Neural progenitor cell (in vitro differentiated cells): ENCODE results near the gene DCAF12L2. TPM values are rescaled to one million over a fixed set of nuclear protein-coding genes. Genes with fewer than 3 reads are reported as not detected.
"Not testable (repeated sequence)": the region's sequence is repeated elsewhere in the genome, so short reads cannot be mapped to it uniquely, and the experiment has no call there.

Experiments used
- DNase-seq: peaks from one replicate; pipeline ENCODE4 v3.0.0-alpha.2; 2016; ENCODE audit warnings: low spot score
- H2AFZ ChIP-seq: fragments of 200-600 bp; sonication (generic); replicated peaks from 2 replicates; pipeline ENCODE4 v1.6.1; 2016; ENCODE audit warnings: antibody characterized with exemption
- H3F3A ChIP-seq: fragments of 200-600 bp; sonication (generic); 2 replicates; pipeline ENCODE4 v1.6.1; 2016; ENCODE audit warnings: antibody characterized with exemption, low read depth
- H3K27ac ChIP-seq: fragments of 200-600 bp; sonication (generic); 2 replicates; pipeline ENCODE4 v1.5.1; 2016; ENCODE audit warnings: mild to moderate bottlenecking
- H3K27me3 ChIP-seq: fragments of 200-600 bp; sonication (generic); 2 replicates; pipeline ENCODE4 v1.6.1; 2016; ENCODE audit warnings: mild to moderate bottlenecking, moderate library complexity
- H3K36me3 ChIP-seq: fragments of 200-600 bp; sonication (generic); 2 replicates; pipeline ENCODE4 v1.5.1; 2016
- H3K4me1 ChIP-seq: fragments of 200-600 bp; sonication (generic); 2 replicates; pipeline ENCODE4 v1.6.1; 2016; ENCODE audit warnings: mixed run types
- H3K4me2 ChIP-seq: fragments of 200-600 bp; sonication (generic); 2 replicates; pipeline ENCODE4 v1.6.1; 2016
- H3K4me3 ChIP-seq: fragments of 200-600 bp; sonication (generic); 2 replicates; pipeline ENCODE4 v1.5.1; 2016
- H3K79me2 ChIP-seq: fragments of 200-600 bp; sonication (generic); 2 replicates; pipeline ENCODE4 v1.6.1; 2016; ENCODE audit warnings: low read depth
- H3K9ac ChIP-seq: fragments of 200-600 bp; sonication (generic); 2 replicates; pipeline ENCODE4 v1.6.1; 2016
- H3K9me3 ChIP-seq: fragments of 200-600 bp; sonication (generic); 2 replicates; pipeline ENCODE4 v1.5.1; 2016; ENCODE audit warnings: low read depth
- H4K20me1 ChIP-seq: fragments of 200-600 bp; sonication (generic); 2 replicates; pipeline ENCODE4 v1.6.1; 2016; ENCODE audit warnings: low read depth
- H3K27ac Mint-ChIP-seq: 3 replicates; pipeline ENCODE4 v1.8.0; 2021; ENCODE audit warnings: mixed read lengths
- H3K27me3 Mint-ChIP-seq: 2 replicates; pipeline ENCODE4 v1.8.0; 2022; ENCODE audit warnings: low read depth, mild to moderate bottlenecking, inconsistent platforms, moderate library complexity, mixed read lengths; ENCODE audit not compliant: insufficient read depth
- H3K36me3 Mint-ChIP-seq: 3 replicates; pipeline ENCODE4 v1.8.0; 2021; ENCODE audit warnings: mixed read lengths
- H3K4me1 Mint-ChIP-seq: 3 replicates; pipeline ENCODE4 v1.8.0; 2021; ENCODE audit warnings: mixed read lengths
- H3K4me3 Mint-ChIP-seq: 3 replicates; pipeline ENCODE4 v1.8.0; 2021; ENCODE audit warnings: mild to moderate bottlenecking, moderate library complexity, mixed read lengths
- H3K9me3 Mint-ChIP-seq: 3 replicates; pipeline ENCODE4 v1.8.0; 2020; ENCODE audit warnings: mixed read lengths
- CTCF ChIP-seq: fragments of 200-600 bp; sonication (generic); IDR thresholded peaks from 2 replicates; pipeline ENCODE4 v1.5.1; 2017; ENCODE audit warnings: antibody characterized with exemption, mild to moderate bottlenecking
- EZH2 ChIP-seq: fragments of 200-600 bp; sonication (generic); IDR thresholded peaks from 2 replicates; pipeline ENCODE4 v1.6.1; 2017; ENCODE audit warnings: antibody characterized with exemption, mild to moderate bottlenecking, moderate library complexity
- EZH2phosphoT487 ChIP-seq: fragments of 200-600 bp; sonication (generic); IDR thresholded peaks from 2 replicates; pipeline ENCODE4 v1.6.1; 2017; ENCODE audit warnings: antibody characterized with exemption
- total RNA-seq: library from RNA; depleted of rRNA; stranded (reverse); fragments of >200 nt; gene quantifications from 2 replicates; pipeline ENCODE4 v1.2.3, GENCODE V29; 2015; ENCODE audit warnings: low replicate concordance

Gene DCAF12L2
- total RNA-seq: 1.6 and 2.4 TPM in 2 replicates

DNA sequence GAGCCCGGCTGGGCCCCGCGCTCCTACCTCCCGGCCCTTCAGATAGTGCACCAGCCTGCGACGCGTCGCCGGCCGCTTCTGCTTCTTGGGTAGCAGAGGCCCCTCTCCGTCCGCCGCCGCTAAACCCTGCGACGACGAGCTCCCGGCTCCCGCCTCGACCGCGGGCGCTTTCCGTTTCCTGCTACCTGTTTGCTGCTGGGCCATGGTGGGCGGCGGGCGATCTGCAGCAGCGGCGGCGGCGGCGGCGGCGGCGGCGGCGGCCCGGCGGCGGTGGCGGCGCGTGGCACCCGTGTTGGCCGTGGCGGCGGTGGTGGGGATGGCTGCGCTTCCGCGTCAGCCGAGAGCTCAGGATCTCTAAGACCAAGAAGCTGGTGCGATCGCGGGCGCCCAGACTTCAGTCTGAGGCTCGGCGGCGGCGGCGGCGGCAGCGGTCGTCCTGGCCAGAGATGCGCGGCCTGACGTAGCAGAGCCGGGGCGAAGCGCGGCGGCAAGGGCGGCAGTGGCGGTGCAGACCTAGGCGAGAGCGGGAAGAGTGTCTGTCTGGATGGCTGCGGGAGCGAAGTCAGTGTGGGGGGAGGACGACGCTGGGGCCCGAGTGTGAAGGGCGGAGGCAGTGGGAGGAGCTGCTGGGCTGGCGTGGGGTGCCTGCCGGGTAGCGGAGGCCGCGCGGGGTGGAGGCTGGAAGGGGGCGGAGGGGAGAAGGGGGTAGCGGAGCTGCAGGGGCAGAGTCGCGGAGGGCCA, at the start of gene DCAF12L2:
DCAF12L2 (minus strand) TSS at position 569 of the 741 bp plus-strand sequence; CDS start at position 204, 365 bp downstream.
- H3K27me3 Mint-ChIP-seq: peaks cover 6% of the 10 kb centered on the region
- H3K4me1 Mint-ChIP-seq: no peaks in the 10 kb centered on the region
- H3K79me2 ChIP-seq: no peaks in the 10 kb centered on the region
- TF ChIP-seq EZH2 (no peak), CTCF (no peak), EZH2phosphoT487 (no peak)
- no peaks in the 10 kb centered on the region for H3K9me3 ChIP-seq
- H2AFZ ChIP-seq: no peak within 1 kb of the TSS
- no peak within 1 kb of the TSS for H3K9ac ChIP-seq
- H3K36me3 Mint-ChIP-seq: no peaks in the 10 kb centered on the region
- H3K4me2 ChIP-seq: peak within 1 kb of the TSS; percentile 58
- H3K4me3 ChIP-seq: peak within 1 kb of the TSS; percentile 42
- no peaks in the 10 kb centered on the region for H3F3A ChIP-seq
- no peaks in the 10 kb centered on the region for H3K36me3 ChIP-seq
- peak within 1 kb of the TSS; percentile 80 for H3K4me3 Mint-ChIP-seq
- no peaks in the 10 kb centered on the region for H4K20me1 ChIP-seq
- H3K27ac ChIP-seq: no peak within 1 kb of the TSS
- H3K27me3 ChIP-seq: peaks cover 21% of the 10 kb centered on the region
- DNase-seq: peak; percentile 56
- peaks cover 1% of the 10 kb centered on the region for H3K4me1 ChIP-seq
- H3K27ac Mint-ChIP-seq: no peak within 1 kb of the TSS
- H3K9me3 Mint-ChIP-seq: no peaks in the 10 kb centered on the region

- not testable (repeated sequence) for H3K4me1 ChIP-seq, H3K36me3 ChIP-seq, H3K27me3 Mint-ChIP-seq, H3K27me3 ChIP-seq, H3K79me2 ChIP-seq, H3K36me3 Mint-ChIP-seq, H3K9ac ChIP-seq, DNase-seq, H3K4me1 Mint-ChIP-seq, H3F3A ChIP-seq, H3K9me3 Mint-ChIP-seq, H3K4me3 ChIP-seq, H4K20me1 ChIP-seq, H3K9me3 ChIP-seq, H3K27ac Mint-ChIP-seq, H3K27ac ChIP-seq, H3K4me3 Mint-ChIP-seq, H2AFZ ChIP-seq, H3K4me2 ChIP-seq
Measured at GRCh38 chrX:126190888-126191287, 24.8 kb upstream of the DCAF12L2 start.

GRCh38 chrX:126177133-126177840, 11.2 kb upstream of the DCAF12L2 start:
- Histone ChIP-seq H3F3A (no peaks in the 10 kb centered on the region), H3K4me1 (no peaks in the 10 kb centered on the region), H3K27ac (no peak overlapping the region), H3K79me2 (no peaks in the 10 kb centered on the region), H2AFZ (no peak overlapping the region), H3K27me3 (no peaks in the 10 kb centered on the region), H3K36me3 (no peaks in the 10 kb centered on the region), H3K9ac (no peak overlapping the region), H3K9me3 (no peaks in the 10 kb centered on the region), H3K4me3 (no peak overlapping the region), H3K4me2 (no peak overlapping the region), H4K20me1 (no peaks in the 10 kb centered on the region)
- peaks cover 7% of the 10 kb centered on the region for H3K27me3 Mint-ChIP-seq
- no peaks in the 10 kb centered on the region for H3K36me3 Mint-ChIP-seq
- no peak for TF ChIP-seq EZH2phosphoT487
- TF ChIP-seq EZH2: no peak
- TF ChIP-seq CTCF: no peak
- peaks cover 3% of the 10 kb centered on the region for H3K4me1 Mint-ChIP-seq
- H3K27ac Mint-ChIP-seq: no peak overlapping the region
- DNase-seq: no peak
- H3K9me3 Mint-ChIP-seq: no peaks in the 10 kb centered on the region
- H3K4me3 Mint-ChIP-seq: no peak overlapping the region

DNA sequence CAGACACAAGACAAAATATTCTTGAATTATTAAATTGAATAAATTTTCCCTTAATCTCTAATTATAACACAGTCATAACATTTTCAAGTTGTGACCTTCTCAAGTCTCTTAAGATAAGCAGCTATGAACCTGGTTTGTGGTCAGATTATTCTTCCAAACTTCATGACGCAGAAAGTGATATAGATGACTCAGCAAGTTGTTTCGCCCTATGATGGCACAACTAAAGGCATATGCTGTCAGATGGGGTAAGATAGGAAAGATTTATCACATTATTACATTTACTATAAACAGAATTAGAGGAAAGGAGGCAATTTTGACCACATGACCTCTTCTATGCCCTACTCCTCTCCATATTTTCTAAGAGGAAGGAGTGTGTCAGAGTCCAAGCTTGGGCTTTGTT, 4.6 kb upstream of the DCAF12L2 start:
- Mint-ChIP-seq H3K4me3 (no peak overlapping the region), H3K36me3 (no peaks in the 10 kb centered on the region), H3K4me1 (peaks cover 3% of the 10 kb centered on the region), H3K27ac (no peak overlapping the region), H3K9me3 (no peaks in the 10 kb centered on the region), H3K27me3 (peaks cover 8% of the 10 kb centered on the region)
- no peaks in the 10 kb centered on the region for H3K36me3 ChIP-seq
- H3K4me1 ChIP-seq: no peaks in the 10 kb centered on the region
- no peaks in the 10 kb centered on the region for H3F3A ChIP-seq
- DNase-seq: no peak
- H3K27ac ChIP-seq: no peak overlapping the region
- TF ChIP-seq CTCF: no peak
- no peak for TF ChIP-seq EZH2phosphoT487
- no peak for TF ChIP-seq EZH2
- H4K20me1 ChIP-seq: no peaks in the 10 kb centered on the region
- H3K79me2 ChIP-seq: no peaks in the 10 kb centered on the region
- H3K27me3 ChIP-seq: peaks cover 10% of the 10 kb centered on the region
- H3K9ac ChIP-seq: no peak overlapping the region
- no peak overlapping the region for H3K4me3 ChIP-seq
- no peaks in the 10 kb centered on the region for H3K9me3 ChIP-seq
- H2AFZ ChIP-seq: no peak overlapping the region
- no peak overlapping the region for H3K4me2 ChIP-seq
